IgD-negative memory B cell (primary cell): ENCODE data around the gene SLF1. TPM values are rescaled to one million over a fixed set of nuclear protein-coding genes. Genes with fewer than 3 reads are reported as not detected.
A peak's percentile ranks its signal among the peaks of the same experiment; 100 is the strongest.

Source experiments
- H3K27ac Mint-ChIP-seq, 3 donors: one replicate each; pipeline ENCODE4 v1.8.0; 2020 to 2022; ENCODE audit warnings: mild to moderate bottlenecking in 3 of 3, mixed read lengths in 3 of 3, moderate library complexity in 1 of 3
- H3K27me3 Mint-ChIP-seq: one replicate; pipeline ENCODE4 v1.8.0; 2021; ENCODE audit warnings: mixed read lengths
- H3K36me3 Mint-ChIP-seq: one replicate; pipeline ENCODE4 v1.8.0; 2020; ENCODE audit warnings: mild to moderate bottlenecking, mixed read lengths
- H3K4me1 Mint-ChIP-seq, 3 donors: one replicate each; pipeline ENCODE4 v1.8.0; 2020 to 2022; ENCODE audit warnings: mixed read lengths in 3 of 3, mild to moderate bottlenecking in 1 of 3
- H3K4me3 Mint-ChIP-seq, 4 donors: one replicate each; pipeline ENCODE4 v1.8.0; 2020 to 2022; ENCODE audit warnings: mild to moderate bottlenecking in 4 of 4, mixed read lengths in 4 of 4, moderate library complexity in 3 of 4
- H3K9me3 Mint-ChIP-seq, 3 donors: one replicate each; pipeline ENCODE4 v1.8.0; 2020 to 2021; ENCODE audit warnings: mixed read lengths in 3 of 3, mild to moderate bottlenecking in 1 of 3
- polyA plus RNA-seq: library from polyadenylated mRNA; unstranded; fragments of 300-500 nt; fragmentation: Illumina TruSeq; gene quantifications from one replicate; pipeline ENCODE4 v1.2.3, GENCODE V29; 2021

Gene SLF1
- polyA plus RNA-seq, 1 donor from 2014 or later, result 3.9 TPM

- no peaks in the 10 kb centered on the region for H3K9me3 Mint-ChIP-seq
- H3K4me3 Mint-ChIP-seq, result no peak overlapping the region
- no peak overlapping the region for H3K27ac Mint-ChIP-seq
- H3K4me1 Mint-ChIP-seq, result no peaks in the 10 kb centered on the region
- peaks cover 8% of the 10 kb centered on the region for H3K36me3 Mint-ChIP-seq
- no peaks in the 10 kb centered on the region for H3K27me3 Mint-ChIP-seq
Observed at GRCh38 chr5:94689908-94690307, 71.4 kb downstream of the SLF1 start.

DNA sequence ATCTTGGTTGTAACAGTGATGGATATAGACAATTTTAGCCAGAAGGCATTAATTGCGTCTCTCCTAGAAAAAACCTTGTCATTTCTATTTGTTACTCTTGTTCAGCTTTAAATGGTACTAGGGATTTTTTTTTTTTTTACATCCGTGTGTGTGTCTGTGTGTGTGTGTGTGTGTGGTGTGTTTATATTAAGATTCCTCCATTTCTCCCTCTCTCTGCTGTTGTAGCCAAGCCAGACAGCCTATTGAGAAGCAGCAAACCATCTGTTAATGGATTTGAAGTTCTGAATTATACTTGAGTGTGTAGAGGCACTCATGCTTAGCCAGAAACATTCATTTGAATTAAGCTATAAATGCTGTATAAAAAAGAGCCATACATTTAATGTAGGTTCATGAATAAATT lies 72.3 kb downstream of the SLF1 start:
- no peaks in the 10 kb centered on the region for H3K27me3 Mint-ChIP-seq
- H3K36me3 Mint-ChIP-seq, result peaks cover 8% of the 10 kb centered on the region
- H3K4me3 Mint-ChIP-seq, result no peak overlapping the region
- H3K9me3 Mint-ChIP-seq, result no peaks in the 10 kb centered on the region
- no peak overlapping the region for H3K27ac Mint-ChIP-seq
- H3K4me1 Mint-ChIP-seq, result no peaks in the 10 kb centered on the region

DNA sequence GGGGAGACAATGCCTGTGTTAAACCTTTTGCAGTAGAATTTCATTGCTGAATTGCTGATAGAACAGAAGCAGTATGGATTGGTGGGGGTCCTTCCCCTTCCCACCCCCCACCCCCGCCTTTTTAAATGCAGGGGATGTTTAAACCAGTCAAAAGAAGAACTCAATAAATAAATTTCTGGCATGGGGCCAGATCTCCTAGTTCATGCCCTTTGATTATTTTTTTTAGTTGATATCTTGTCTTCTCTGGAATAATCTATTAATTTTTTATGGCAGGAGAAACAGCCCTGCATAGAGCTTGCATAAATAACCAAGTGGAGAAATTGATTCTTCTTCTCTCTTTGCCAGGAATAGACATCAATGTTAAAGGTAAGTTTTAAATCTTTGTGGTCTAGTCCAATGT lies 72.8 kb downstream of the SLF1 start:
- Mint-ChIP-seq H3K27me3 (no peaks in the 10 kb centered on the region), H3K27ac (no peak overlapping the region), H3K4me1 (no peaks in the 10 kb centered on the region), H3K4me3 (no peak overlapping the region), H3K36me3 (peaks cover 8% of the 10 kb centered on the region), H3K9me3 (no peaks in the 10 kb centered on the region)

GRCh38 chr5:94691949-94692348 lies 73.5 kb downstream of the SLF1 start:
- no peaks in the 10 kb centered on the region for H3K9me3 Mint-ChIP-seq
- no peak overlapping the region for H3K27ac Mint-ChIP-seq
- no peaks in the 10 kb centered on the region for H3K4me1 Mint-ChIP-seq
- H3K4me3 Mint-ChIP-seq, result no peak overlapping the region
- H3K36me3 Mint-ChIP-seq, result peaks cover 8% of the 10 kb centered on the region
- H3K27me3 Mint-ChIP-seq, result no peaks in the 10 kb centered on the region

- H3K27ac Mint-ChIP-seq, result no peak overlapping the region
- no peaks in the 10 kb centered on the region for H3K9me3 Mint-ChIP-seq
Observed at GRCh38 chr5:94692581-94692980, 74.1 kb downstream of the SLF1 start.

GRCh38 chr5:94693043-94693822 lies 74.8 kb downstream of the SLF1 start:
- Mint-ChIP-seq H3K4me1 (no peaks in the 10 kb centered on the region), H3K27ac (peak overlapping the region in 1 of 3 donors; percentile 74), H3K27me3 (no peaks in the 10 kb centered on the region), H3K36me3 (peaks cover 10% of the 10 kb centered on the region), H3K4me3 (no peak overlapping the region), H3K9me3 (no peaks in the 10 kb centered on the region)

More at GRCh38 chr5:94692581-94692980, 74.1 kb downstream of the SLF1 start:
- no peaks in the 10 kb centered on the region for H3K27me3 Mint-ChIP-seq
- H3K4me1 Mint-ChIP-seq, result no peaks in the 10 kb centered on the region
- H3K36me3 Mint-ChIP-seq, result peaks cover 8% of the 10 kb centered on the region
- H3K4me3 Mint-ChIP-seq, result no peak overlapping the region

DNA sequence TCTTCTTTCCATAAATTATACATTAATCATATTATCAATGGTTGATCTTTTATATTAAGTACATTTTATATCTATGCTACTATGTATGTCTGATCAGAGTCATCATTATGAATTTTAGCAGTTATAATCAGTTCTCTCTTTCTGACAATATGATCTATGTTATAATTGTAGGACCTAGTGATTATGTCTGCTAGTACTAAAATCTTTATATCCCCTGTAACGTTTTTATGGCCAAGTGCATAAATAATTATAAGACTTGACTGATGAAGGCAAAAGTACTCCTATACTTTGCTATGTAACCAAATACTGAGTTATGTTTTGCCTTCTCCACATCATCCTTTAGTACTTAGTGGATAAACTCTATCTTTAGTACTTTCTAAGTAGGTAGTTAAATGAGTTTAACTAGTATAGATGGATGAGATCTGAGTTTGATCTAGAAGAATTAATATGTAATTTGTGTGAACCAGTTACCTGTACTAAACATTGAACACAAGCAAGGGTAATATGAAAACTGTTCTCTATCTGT lies 75.4 kb downstream of the SLF1 start:
- H3K27me3 Mint-ChIP-seq, result no peaks in the 10 kb centered on the region
- no peaks in the 10 kb centered on the region for H3K9me3 Mint-ChIP-seq
- H3K27ac Mint-ChIP-seq, result no peak overlapping the region
- H3K36me3 Mint-ChIP-seq, result peaks cover 12% of the 10 kb centered on the region
- H3K4me3 Mint-ChIP-seq, result no peak overlapping the region
- no peaks in the 10 kb centered on the region for H3K4me1 Mint-ChIP-seq

DNA sequence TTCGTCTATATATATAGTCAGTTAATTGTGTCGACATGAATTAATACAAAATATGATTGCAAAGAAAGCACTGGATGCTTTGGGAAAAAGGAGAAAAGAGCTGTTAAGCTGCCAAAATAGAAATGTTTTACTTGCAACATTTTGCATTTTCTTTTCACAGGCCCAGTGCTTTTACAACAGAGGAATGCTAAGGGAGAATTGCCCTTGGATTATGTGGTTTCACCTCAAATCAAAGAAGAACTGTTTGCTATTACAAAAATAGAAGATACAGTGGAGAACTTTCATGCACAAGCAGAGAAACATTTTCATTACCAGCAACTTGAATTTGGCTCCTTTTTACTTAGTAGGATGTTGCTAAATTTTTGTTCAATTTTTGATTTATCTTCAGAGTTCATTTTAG lies 76.2 kb downstream of the SLF1 start:
- no peaks in the 10 kb centered on the region for H3K4me1 Mint-ChIP-seq

DNA sequence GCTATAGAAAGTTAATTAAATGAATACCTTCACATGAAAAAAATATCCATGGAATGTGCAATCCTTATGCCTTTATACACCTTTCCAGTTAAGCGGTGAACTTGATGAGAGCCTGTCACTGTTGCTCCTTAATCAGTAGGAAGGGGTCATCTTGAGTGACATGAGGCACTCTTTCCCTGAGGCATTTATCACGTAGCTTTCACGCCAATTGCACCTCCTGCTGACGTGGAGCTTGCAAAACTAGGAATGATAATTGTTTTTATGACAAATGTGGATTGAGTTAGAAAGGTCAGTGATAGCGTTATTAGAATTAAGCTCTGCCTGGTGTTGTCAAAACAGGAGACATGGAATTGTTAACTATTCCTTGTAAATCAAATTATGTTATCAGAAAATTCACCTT lies 79.7 kb downstream of the SLF1 start:
- H3K27me3 Mint-ChIP-seq, result no peaks in the 10 kb centered on the region
- H3K4me3 Mint-ChIP-seq, result no peak overlapping the region
- H3K4me1 Mint-ChIP-seq, result peaks cover 5 to 10% (median 8%) of the 10 kb centered on the region in 3 donors
- H3K9me3 Mint-ChIP-seq, result no peaks in the 10 kb centered on the region
- H3K27ac Mint-ChIP-seq, result no peak overlapping the region
- peaks cover 11% of the 10 kb centered on the region for H3K36me3 Mint-ChIP-seq

More for the DNA sequence above, 76.2 kb downstream of the SLF1 start:
- H3K4me3 Mint-ChIP-seq, result no peak overlapping the region
- H3K27me3 Mint-ChIP-seq, result no peaks in the 10 kb centered on the region
- peaks cover 13% of the 10 kb centered on the region for H3K36me3 Mint-ChIP-seq
- no peak overlapping the region for H3K27ac Mint-ChIP-seq
- H3K9me3 Mint-ChIP-seq, result no peaks in the 10 kb centered on the region

DNA sequence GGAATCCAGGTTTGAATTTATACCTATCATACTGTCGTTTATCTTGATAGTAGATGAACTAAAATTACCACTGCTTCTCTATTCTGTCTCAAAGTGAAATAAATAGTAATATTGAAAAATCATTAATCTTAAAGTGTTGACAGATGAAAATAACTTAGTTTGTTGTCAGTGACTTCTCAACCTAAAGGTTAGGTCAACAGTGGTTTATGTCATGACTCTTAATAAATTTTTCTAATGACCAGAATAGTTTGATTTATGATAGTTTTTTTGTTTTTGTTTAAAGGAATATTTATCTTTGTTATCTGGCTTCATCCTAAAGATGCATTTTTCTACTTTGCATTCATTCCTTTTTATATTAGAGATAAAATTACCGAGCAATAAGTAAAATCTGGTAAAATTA lies 81.1 kb downstream of the SLF1 start:
- Mint-ChIP-seq H3K36me3 (peaks cover 8% of the 10 kb centered on the region), H3K27ac (no peak overlapping the region), H3K4me1 (peaks cover 5 to 10% (median 8%) of the 10 kb centered on the region in 3 donors), H3K9me3 (no peaks in the 10 kb centered on the region), H3K27me3 (no peaks in the 10 kb centered on the region), H3K4me3 (no peak overlapping the region)

GRCh38 chr5:94700592-94700991 lies 82.1 kb downstream of the SLF1 start:
- peaks cover 8% of the 10 kb centered on the region for H3K36me3 Mint-ChIP-seq
- H3K4me1 Mint-ChIP-seq, result peaks cover 5 to 10% (median 8%) of the 10 kb centered on the region in 3 donors
- H3K4me3 Mint-ChIP-seq, result no peak overlapping the region
- H3K9me3 Mint-ChIP-seq, result no peaks in the 10 kb centered on the region
- no peak overlapping the region for H3K27ac Mint-ChIP-seq
- no peaks in the 10 kb centered on the region for H3K27me3 Mint-ChIP-seq

DNA sequence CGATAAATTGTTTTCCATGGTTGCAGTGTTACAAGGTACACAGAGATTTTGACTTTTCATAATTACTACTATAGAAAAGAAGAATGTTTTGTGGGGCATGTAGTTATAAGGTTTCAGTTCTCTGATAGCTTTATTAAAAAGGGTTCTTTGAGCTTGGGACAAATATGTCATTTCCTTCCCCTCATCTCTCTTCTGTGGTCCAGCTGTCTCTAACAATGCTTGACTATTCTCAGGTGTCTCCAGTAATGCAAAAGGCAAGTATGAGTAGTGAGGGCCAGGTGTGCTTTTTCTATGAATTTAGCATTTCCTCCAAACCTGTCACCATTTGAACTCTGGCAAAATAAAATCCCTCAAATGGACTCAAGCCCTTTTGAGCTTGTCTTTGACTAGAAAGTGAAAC lies 84.3 kb downstream of the SLF1 start:
- no peaks in the 10 kb centered on the region for H3K9me3 Mint-ChIP-seq
- H3K27me3 Mint-ChIP-seq, result no peaks in the 10 kb centered on the region
- H3K36me3 Mint-ChIP-seq, result peaks cover 8% of the 10 kb centered on the region
- peaks cover 5 to 10% (median 8%) of the 10 kb centered on the region in 3 donors for H3K4me1 Mint-ChIP-seq
- no peak overlapping the region for H3K27ac Mint-ChIP-seq
- H3K4me3 Mint-ChIP-seq, result no peak overlapping the region

DNA sequence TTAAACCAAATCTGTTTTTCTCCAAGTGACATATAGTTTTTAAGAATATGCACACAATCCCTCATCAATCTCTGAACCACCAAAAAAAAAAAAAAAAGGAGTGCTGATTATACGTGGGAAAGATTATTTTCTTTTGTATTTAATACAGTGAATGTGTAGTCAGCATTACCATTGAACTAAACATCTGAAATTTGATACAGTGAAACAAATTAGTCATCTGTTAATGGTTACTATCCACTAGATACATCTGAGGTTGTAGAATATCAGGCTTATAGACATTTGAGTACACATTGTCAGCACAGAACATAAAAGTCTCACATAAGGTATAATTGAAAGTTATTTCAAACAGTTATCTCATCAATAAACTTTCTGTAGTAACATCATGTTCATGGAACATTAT lies 87.0 kb downstream of the SLF1 start:
- no peak overlapping the region for H3K27ac Mint-ChIP-seq
- H3K4me3 Mint-ChIP-seq, result no peak overlapping the region
- H3K36me3 Mint-ChIP-seq, result peaks cover 2% of the 10 kb centered on the region
- no peaks in the 10 kb centered on the region for H3K27me3 Mint-ChIP-seq
- peaks cover 3 to 9% (median 8%) of the 10 kb centered on the region in 3 donors for H3K4me1 Mint-ChIP-seq
- H3K9me3 Mint-ChIP-seq, result no peaks in the 10 kb centered on the region

- H3K9me3 Mint-ChIP-seq, result no peaks in the 10 kb centered on the region
- peaks cover 1 to 6% (median 6%) of the 10 kb centered on the region in 3 donors for H3K4me1 Mint-ChIP-seq
- peaks cover 8% of the 10 kb centered on the region for H3K36me3 Mint-ChIP-seq
- H3K4me3 Mint-ChIP-seq, result no peak overlapping the region
- H3K27ac Mint-ChIP-seq, result no peak overlapping the region
- H3K27me3 Mint-ChIP-seq, result no peaks in the 10 kb centered on the region
Observed at GRCh38 chr5:94707359-94707758, 88.9 kb downstream of the SLF1 start.

- H3K36me3 Mint-ChIP-seq, result peaks cover 11% of the 10 kb centered on the region
- no peaks in the 10 kb centered on the region for H3K9me3 Mint-ChIP-seq
- H3K4me3 Mint-ChIP-seq, result no peak overlapping the region
- no peak overlapping the region for H3K27ac Mint-ChIP-seq
- no peaks in the 10 kb centered on the region for H3K27me3 Mint-ChIP-seq
- H3K4me1 Mint-ChIP-seq, result peaks cover 0 to 1% (median 0%) of the 10 kb centered on the region in 3 donors
Observed at GRCh38 chr5:94709277-94709676, 90.8 kb downstream of the SLF1 start.

GRCh38 chr5:94711785-94712184 lies 93.3 kb downstream of the SLF1 start:
- H3K4me1 Mint-ChIP-seq, result peaks cover 0 to 1% (median 0%) of the 10 kb centered on the region in 3 donors
- peaks cover 11% of the 10 kb centered on the region for H3K36me3 Mint-ChIP-seq
- H3K27me3 Mint-ChIP-seq, result no peaks in the 10 kb centered on the region
- H3K9me3 Mint-ChIP-seq, result no peaks in the 10 kb centered on the region
- no peak overlapping the region for H3K27ac Mint-ChIP-seq
- H3K4me3 Mint-ChIP-seq, result no peak overlapping the region
